Measurements from ENCODE around the gene SPAG6.
"Not testable (repeated sequence)": the region's sequence is repeated elsewhere in the genome, so short reads cannot be mapped to it uniquely, and the experiment has no call there.

SPAG6 gene

GRCh38 chr10:22370320-22370719 lies 25.0 kb downstream of the SPAG6 start:
- no peak for DNase-seq (ENCODE audit: low read depth, low spot score)

- no peak for DNase-seq (ENCODE audit: low read depth, low spot score)
Measured at GRCh38 chr10:22372298-22372697, 27.0 kb downstream of the SPAG6 start.

- no peak for DNase-seq (ENCODE audit: low read depth, low spot score)
Measured at GRCh38 chr10:22372917-22373316, 27.6 kb downstream of the SPAG6 start.

GRCh38 chr10:22374489-22375126 lies 29.3 kb downstream of the SPAG6 start:
- DNase-seq (ENCODE audit: low read depth, low spot score) = no peak

- DNase-seq (ENCODE audit: low read depth, low spot score) = peak; percentile 7
Measured at GRCh38 chr10:22379059-22379458, 33.8 kb downstream of the SPAG6 start.

- no peak for DNase-seq (ENCODE audit: low read depth, low spot score)
Measured at GRCh38 chr10:22381262-22381661, 36.0 kb downstream of the SPAG6 start.

GRCh38 chr10:22386503-22386902 lies 41.2 kb downstream of the SPAG6 start:
- DNase-seq (ENCODE audit: low read depth, low spot score) = no peak

GRCh38 chr10:22389856-22390589 lies 44.7 kb downstream of the SPAG6 start:
- DNase-seq (ENCODE audit: low read depth, low spot score) = no peak

- no peak for DNase-seq (ENCODE audit: low read depth, low spot score)
Measured at GRCh38 chr10:22391600-22391999, 46.3 kb downstream of the SPAG6 start.

- not testable (repeated sequence) for DNase-seq (ENCODE audit: low read depth, low spot score)
Measured at GRCh38 chr10:22396195-22396594, 50.9 kb downstream of the SPAG6 start.

GRCh38 chr10:22406916-22407315 lies 61.6 kb downstream of the SPAG6 start:
- not testable (repeated sequence) for DNase-seq (ENCODE audit: low read depth, low spot score)

GRCh38 chr10:22410394-22410793 lies 65.1 kb downstream of the SPAG6 start:
- DNase-seq (ENCODE audit: low read depth, low spot score) = no peak

- DNase-seq (ENCODE audit: low read depth, low spot score) = no peak
Measured at GRCh38 chr10:22410846-22411245, 65.5 kb downstream of the SPAG6 start.

GRCh38 chr10:22414146-22414545 lies 68.8 kb downstream of the SPAG6 start:
- DNase-seq (ENCODE audit: low read depth, low spot score) = no peak

GRCh38 chr10:22415072-22415471 lies 69.8 kb downstream of the SPAG6 start:
- no peak for DNase-seq (ENCODE audit: low read depth, low spot score)

- no peak for DNase-seq (ENCODE audit: low read depth, low spot score)
Measured at GRCh38 chr10:22417736-22418268, 72.5 kb downstream of the SPAG6 start.

- no peak for DNase-seq (ENCODE audit: low read depth, low spot score)
Measured at GRCh38 chr10:22420787-22421517, 75.7 kb downstream of the SPAG6 start.

GRCh38 chr10:22426653-22427052 lies 81.4 kb downstream of the SPAG6 start:
- no peak for DNase-seq (ENCODE audit: low read depth, low spot score)

GRCh38 chr10:22427101-22427500 lies 81.8 kb downstream of the SPAG6 start:
- DNase-seq (ENCODE audit: low read depth, low spot score) = no peak

GRCh38 chr10:22427890-22428571 lies 82.7 kb downstream of the SPAG6 start:
- no peak for DNase-seq (ENCODE audit: low read depth, low spot score)

GRCh38 chr10:22429146-22429545 lies 83.8 kb downstream of the SPAG6 start:
- no peak for DNase-seq (ENCODE audit: low read depth, low spot score)

- DNase-seq (ENCODE audit: low read depth, low spot score) = no peak
Measured at GRCh38 chr10:22429981-22430421, 84.7 kb downstream of the SPAG6 start.

All from activated naive CD8-positive, alpha-beta T cell treated with anti-CD3 and anti-CD28 coated beads, Interleukin-2, amount 50 U/mL, for 16 hours (primary cell).